HG03159 (cell line): ENCODE measurements around the gene ACSM2B.
"Not testable (repeated sequence)": the region's sequence is repeated elsewhere in the genome, so short reads cannot be mapped to it uniquely, and the experiment has no call there.

ENCODE experiments used
- ATAC-seq: cut with Tn5 transposase; IDR thresholded peaks from one replicate; pipeline ENCODE4 v1.9.1; 2021; ENCODE audit warnings: mild to moderate bottlenecking, moderate library complexity; ENCODE audit not compliant: unreplicated experiment

Gene ACSM2B, protein sequence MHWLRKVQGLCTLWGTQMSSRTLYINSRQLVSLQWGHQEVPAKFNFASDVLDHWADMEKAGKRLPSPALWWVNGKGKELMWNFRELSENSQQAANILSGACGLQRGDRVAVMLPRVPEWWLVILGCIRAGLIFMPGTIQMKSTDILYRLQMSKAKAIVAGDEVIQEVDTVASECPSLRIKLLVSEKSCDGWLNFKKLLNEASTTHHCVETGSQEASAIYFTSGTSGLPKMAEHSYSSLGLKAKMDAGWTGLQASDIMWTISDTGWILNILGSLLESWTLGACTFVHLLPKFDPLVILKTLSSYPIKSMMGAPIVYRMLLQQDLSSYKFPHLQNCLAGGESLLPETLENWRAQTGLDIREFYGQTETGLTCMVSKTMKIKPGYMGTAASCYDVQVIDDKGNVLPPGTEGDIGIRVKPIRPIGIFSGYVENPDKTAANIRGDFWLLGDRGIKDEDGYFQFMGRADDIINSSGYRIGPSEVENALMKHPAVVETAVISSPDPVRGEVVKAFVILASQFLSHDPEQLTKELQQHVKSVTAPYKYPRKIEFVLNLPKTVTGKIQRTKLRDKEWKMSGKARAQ

GRCh38 chr16:20576145-20576544 lies at the start of gene ACSM2B:
Gene ACSM2B, minus strand, starts transcription at chr16:20576367. Its CDS starts 11,522 bp downstream, at chr16:20564845.
- ATAC-seq, result not testable (repeated sequence)

GRCh38 chr16:20624882-20625807 lies 49.0 kb upstream of the ACSM2B start:
- ATAC-seq, result no peak

- no peak for ATAC-seq
These were observed 48.0 kb upstream of the ACSM2B start for GRCh38 chr16:20624205-20624604.

DNA sequence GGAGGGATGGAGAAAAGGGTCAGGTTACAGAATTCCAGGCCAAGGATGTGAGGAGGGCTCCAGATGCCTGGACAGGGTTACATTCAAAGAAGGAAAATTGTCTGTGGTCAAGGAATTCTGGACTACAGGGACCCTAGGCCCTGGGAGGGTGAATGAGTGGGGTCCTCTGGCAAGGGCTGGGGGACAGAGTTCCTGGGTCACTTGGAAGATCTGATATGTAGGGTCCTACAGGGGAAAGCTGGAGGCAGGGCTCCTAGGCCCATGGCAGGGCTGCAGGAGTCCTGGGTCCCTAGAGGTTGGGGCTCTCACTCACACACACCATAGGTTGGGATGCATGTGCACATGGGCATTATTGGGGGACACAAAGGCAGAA lies 46.3 kb upstream of the ACSM2B start:
- no peak for ATAC-seq

DNA sequence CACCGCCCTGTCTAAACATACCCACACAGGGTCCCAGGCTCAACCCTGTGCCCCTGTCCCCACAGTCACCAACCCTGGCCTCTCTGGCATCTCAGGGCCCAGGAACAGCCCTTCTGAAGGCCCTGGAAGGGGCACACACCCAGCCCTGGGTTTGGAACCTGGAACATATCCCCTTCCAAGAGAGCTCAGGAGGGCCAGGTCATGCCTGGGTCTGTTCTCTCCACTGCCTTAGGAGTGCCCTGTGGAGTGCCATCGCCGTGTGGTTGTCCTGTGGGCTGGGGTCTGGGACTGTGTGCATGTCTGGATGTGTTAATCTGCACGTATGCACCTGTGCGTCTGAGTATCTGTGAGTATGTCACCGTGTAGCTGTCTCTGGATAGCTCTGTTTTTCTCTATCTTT lies 45.2 kb upstream of the ACSM2B start:
- ATAC-seq, result no peak

DNA sequence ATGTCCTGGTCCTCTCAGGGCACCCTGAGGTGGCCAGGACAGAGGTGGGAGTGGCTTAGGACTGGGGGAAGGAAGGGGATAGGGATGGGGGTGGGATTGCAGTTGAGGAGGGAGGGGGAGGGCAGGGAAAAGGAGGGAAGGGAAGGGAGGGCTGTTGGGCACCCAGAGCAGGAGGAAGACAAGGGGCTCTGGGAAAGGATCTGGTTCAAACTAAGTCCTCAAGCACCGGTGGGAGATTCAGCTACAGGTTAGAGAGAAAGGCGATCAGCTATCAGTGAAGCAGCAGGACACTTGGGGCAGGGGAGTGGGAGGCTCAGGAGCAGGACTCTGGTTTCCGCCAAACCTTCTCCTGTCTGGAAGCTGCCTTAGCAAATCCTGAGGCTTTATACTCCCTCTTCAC lies 44.6 kb upstream of the ACSM2B start:
- ATAC-seq, result no peak

GRCh38 chr16:20620003-20620402 lies 43.8 kb upstream of the ACSM2B start:
- no peak for ATAC-seq

- ATAC-seq, result no peak
These were observed 41.1 kb upstream of the ACSM2B start for GRCh38 chr16:20617271-20617670.

DNA sequence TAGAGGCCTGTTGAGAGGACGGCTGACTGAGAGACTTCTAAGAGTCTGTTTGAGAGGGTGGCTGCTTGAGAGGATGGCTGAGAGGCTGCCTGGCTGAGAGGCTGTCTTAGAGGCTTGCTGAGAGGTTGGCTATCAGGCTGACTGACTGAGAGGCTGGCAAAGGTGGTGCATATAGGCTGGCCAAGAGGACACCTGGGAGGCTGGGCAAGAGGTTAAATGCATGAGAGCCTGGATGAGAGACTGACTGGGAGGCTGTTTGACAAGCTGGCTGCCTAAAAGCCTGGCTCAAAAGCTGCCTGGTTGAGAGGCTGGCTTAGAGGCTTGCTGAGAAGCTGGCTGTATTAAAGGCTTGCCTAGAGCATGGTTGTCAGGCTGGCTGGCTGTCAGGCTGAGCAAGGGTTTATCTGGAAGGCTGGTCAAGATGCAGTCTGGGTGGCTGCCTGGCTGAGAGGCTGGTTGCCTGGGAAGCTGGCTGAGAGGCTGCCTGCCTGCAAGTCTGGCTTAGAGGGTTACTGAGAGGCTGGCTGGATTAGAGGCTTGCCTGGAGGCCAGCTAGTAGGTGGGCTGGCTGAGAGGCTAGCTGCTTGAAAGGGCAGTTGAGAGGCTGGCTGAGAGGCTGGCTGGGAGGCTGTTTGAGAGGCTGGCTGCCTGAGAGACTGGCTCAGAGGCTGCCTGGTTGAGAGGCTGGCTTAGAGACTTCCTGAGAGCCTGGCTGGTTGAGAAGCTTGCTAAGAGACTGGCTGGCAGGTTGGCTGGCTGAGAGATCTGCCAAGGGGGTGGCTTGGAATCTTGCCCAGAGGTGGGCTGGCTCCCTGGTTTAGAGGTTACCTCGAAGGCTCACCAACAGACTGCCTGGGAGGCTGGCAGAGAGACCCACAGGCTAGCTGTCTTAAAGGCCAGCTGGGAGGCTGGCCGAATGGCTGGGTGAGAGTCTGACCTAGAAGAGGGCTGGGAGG lies 38.3 kb upstream of the ACSM2B start:
- ATAC-seq, result no peak

DNA sequence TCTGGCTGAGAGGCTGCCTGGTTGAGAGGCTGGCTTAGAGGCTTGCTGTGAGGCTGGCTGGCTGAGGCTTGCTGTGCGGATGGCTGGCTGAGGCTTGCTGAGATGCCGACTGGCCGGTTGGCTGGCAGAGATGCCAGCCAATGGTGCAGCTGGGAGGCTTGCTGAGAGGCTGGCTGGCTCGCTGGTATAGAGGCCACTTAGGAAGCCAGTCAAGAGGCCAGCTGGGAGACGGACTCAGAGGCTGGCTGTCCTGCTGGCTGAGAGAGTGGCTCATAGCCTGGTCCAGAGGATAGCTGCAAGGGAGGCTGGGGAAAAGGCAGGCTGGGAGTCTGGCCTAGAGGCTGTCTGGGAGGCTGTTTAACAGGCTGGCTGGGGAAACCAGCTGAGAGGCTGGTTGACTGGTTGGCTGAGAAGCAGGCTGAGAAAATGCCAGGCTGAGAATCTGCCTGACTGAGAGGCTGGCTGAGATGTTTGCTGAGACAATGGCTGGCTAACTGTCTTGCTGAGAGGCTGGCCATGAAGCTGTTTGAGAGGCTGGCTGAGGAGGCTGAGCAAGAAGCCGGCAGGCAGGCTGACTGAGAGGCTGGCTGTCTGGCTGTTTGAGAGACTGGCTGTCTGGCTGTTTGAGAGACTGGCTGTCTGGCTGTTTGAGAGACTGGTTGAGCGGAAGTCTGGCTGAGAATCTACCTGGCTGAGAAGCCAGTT lies 37.5 kb upstream of the ACSM2B start:
- no peak for ATAC-seq

GRCh38 chr16:20612551-20613480 lies 36.6 kb upstream of the ACSM2B start:
- no peak for ATAC-seq

DNA sequence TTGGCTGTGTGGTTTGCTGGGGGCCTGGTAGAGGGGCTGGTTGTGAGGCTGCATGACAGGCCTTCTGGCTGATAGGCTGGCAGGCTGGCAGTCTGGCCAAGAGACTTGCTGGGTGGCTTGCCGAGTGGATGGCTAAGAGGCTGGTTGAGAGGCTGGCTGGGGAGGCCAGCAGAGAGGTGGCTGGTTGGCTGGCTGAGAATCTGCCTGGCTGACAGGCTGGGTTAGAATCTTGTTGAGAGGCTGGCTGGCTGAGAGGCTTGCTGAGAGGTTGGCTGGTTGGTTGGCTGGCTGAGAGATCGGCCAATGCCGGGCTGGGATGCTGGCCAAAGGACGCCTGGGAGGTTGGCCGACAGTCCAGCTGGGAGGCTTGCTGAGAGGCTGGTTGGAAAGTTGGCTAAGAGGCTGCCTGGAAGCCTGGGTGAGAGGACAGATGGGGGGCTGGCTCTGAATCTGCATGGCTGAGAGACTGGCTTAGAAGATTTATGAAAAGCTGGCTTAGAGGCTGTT lies 35.9 kb upstream of the ACSM2B start:
- no peak for ATAC-seq

DNA sequence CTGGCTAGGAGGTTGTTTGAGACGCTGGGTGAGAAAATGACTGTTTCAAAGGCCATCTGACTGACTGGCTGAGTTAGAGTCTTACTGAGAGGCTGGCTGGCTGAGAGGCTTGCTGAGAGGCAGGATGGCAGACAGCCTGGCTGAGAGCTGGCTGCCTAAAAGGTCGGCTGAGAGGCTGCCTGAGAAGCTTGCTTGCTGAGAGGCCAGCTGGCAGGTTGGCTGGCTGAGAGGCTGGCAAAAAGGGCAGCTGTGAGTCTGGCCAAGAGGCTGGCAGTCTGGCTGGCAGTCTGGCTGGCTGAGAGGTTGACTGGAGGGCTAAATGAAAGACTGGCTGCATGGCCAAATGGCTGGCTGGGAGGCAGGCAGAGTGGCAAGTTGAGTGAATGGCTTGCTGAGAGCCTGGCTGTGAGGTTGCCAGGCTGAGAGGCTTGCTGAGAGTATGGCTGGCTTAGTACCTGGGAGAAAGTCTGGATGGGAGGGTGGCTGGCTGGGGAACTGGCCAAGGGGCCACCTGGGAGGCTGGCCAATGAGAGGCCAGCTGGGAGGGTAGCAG lies 35.3 kb upstream of the ACSM2B start:
- ATAC-seq, result no peak

DNA sequence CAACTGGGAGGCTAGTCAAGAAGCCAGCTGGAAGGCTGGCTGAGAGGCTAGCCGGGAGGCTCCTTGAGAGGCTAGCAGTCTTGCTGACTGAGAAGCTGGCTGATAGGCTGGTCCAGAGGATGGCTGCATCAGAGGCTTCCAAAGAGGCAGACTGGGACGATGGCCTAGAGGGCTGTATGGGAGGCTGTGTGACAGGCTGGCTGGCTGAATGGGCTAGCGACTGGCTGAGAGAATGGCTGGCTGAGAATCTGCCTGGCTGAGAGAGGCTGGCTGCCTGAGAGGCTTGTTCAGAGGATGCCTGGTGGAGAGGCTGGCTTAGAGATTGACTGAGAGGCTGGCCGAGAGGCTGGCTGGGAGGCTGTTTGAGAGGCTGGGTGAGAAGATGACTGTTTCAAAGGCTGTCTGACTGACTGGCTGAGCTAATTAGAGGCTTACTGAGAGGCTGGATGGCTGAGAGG lies 34.8 kb upstream of the ACSM2B start:
- ATAC-seq, result no peak

- ATAC-seq, result no peak
These were observed 34.2 kb upstream of the ACSM2B start for GRCh38 chr16:20610211-20610891.

DNA sequence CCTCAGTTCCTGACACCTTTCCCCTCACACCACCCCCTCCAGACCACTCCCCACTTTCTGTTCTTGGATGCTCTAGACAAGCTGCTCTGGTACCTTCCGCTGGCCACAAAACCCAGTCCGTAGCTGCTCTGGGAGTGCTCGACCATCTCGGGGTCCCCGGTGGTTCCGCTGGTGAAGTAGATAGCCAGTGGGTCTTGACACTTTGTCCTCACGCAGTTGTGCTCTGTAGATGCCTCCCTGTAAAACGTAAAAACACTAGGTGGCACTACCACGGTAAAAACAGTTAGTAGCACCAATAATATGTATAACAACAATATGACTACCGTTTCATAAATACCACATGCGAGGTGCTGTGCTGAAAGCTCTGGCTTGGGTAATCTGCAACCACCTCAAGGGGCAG lies 26.0 kb upstream of the ACSM2B start:
- not testable (repeated sequence) for ATAC-seq

GRCh38 chr16:20599475-20599874 lies 23.3 kb upstream of the ACSM2B start:
- not testable (repeated sequence) for ATAC-seq
